Progenitor cell of endocrine pancreas (in vitro differentiated cells): ENCODE data around the gene ULBP3. TPM values are rescaled to one million over a fixed set of nuclear protein-coding genes. Genes with fewer than 3 reads are reported as not detected.

Experiments used
- DNase-seq: peaks from one replicate; pipeline ENCODE4 v3.0.0; 2021; ENCODE audit warnings: low spot score; ENCODE audit not compliant: unreplicated experiment
- H3K27ac Mint-ChIP-seq: 2 replicates; pipeline ENCODE4 v1.8.0; 2021; ENCODE audit warnings: mild to moderate bottlenecking, moderate library complexity, mixed read lengths
- H3K27me3 Mint-ChIP-seq: 2 replicates; pipeline ENCODE4 v1.8.0; 2021; ENCODE audit warnings: mixed read lengths
- H3K36me3 Mint-ChIP-seq: 2 replicates; pipeline ENCODE4 v1.8.0; 2022; ENCODE audit warnings: mixed read lengths; ENCODE audit not compliant: insufficient read depth
- H3K4me1 Mint-ChIP-seq: 2 replicates; pipeline ENCODE4 v1.8.0; 2021; ENCODE audit warnings: low read depth, mixed read lengths
- H3K4me3 Mint-ChIP-seq: 2 replicates; pipeline ENCODE4 v1.8.0; 2021; ENCODE audit warnings: low read depth, mild to moderate bottlenecking, moderate library complexity, mixed read lengths
- H3K9me3 Mint-ChIP-seq: 2 replicates; pipeline ENCODE4 v1.8.0; 2021; ENCODE audit warnings: low read depth, mixed read lengths
- CTCF ChIP-seq: fragments of 200-600 bp; sonication (generic); IDR thresholded peaks from one replicate; pipeline ENCODE4 v1.5.0; 2021; ENCODE audit warnings: antibody characterized with exemption, mild to moderate bottlenecking; ENCODE audit not compliant: unreplicated experiment
- total RNA-seq: library from RNA; stranded (reverse); gene quantifications from 2 replicates; pipeline ENCODE4 v1.2.1, GENCODE V29; 2021

ULBP3 gene
- total RNA-seq, 1 donor from 2014 or later = 16.2 TPM

GRCh38 chr6:150055131-150055530 lies 13.8 kb downstream of the ULBP3 start:
- peaks cover 64% of the 10 kb centered on the region for H3K27me3 Mint-ChIP-seq
- TF ChIP-seq CTCF = no peak

GRCh38 chr6:150053450-150053849 lies 15.5 kb downstream of the ULBP3 start:
- H3K27ac Mint-ChIP-seq = no peak overlapping the region
- peaks cover 66% of the 10 kb centered on the region for H3K27me3 Mint-ChIP-seq
- H3K4me3 Mint-ChIP-seq = no peak overlapping the region
- H3K9me3 Mint-ChIP-seq = no peaks in the 10 kb centered on the region
- no peak for DNase-seq
- no peak for TF ChIP-seq CTCF
- H3K36me3 Mint-ChIP-seq = no peaks in the 10 kb centered on the region
- no peaks in the 10 kb centered on the region for H3K4me1 Mint-ChIP-seq

More at GRCh38 chr6:150055131-150055530, 13.8 kb downstream of the ULBP3 start:
- Mint-ChIP-seq H3K36me3 (no peaks in the 10 kb centered on the region), H3K9me3 (no peaks in the 10 kb centered on the region), H3K4me3 (no peak overlapping the region), H3K27ac (no peak overlapping the region), H3K4me1 (no peaks in the 10 kb centered on the region)
- DNase-seq = no peak

- Mint-ChIP-seq H3K27me3 (peaks cover 79% of the 10 kb centered on the region), H3K4me3 (no peak overlapping the region), H3K27ac (no peak overlapping the region), H3K36me3 (no peaks in the 10 kb centered on the region), H3K4me1 (no peaks in the 10 kb centered on the region), H3K9me3 (no peaks in the 10 kb centered on the region)
- no peak for TF ChIP-seq CTCF
- DNase-seq = no peak
Measured at GRCh38 chr6:150050846-150051245, 18.1 kb downstream of the ULBP3 start.

- Mint-ChIP-seq H3K27me3 (peaks cover 70% of the 10 kb centered on the region), H3K9me3 (no peaks in the 10 kb centered on the region), H3K27ac (no peak overlapping the region), H3K36me3 (no peaks in the 10 kb centered on the region), H3K4me3 (no peak overlapping the region), H3K4me1 (no peaks in the 10 kb centered on the region)
- no peak for TF ChIP-seq CTCF
- DNase-seq = no peak
Measured at GRCh38 chr6:150048099-150048498, 20.8 kb downstream of the ULBP3 start.

GRCh38 chr6:150046943-150047342 lies 22.0 kb downstream of the ULBP3 start:
- Mint-ChIP-seq H3K4me1 (no peaks in the 10 kb centered on the region), H3K27me3 (peaks cover 68% of the 10 kb centered on the region), H3K27ac (no peak overlapping the region), H3K36me3 (no peaks in the 10 kb centered on the region), H3K9me3 (no peaks in the 10 kb centered on the region), H3K4me3 (no peak overlapping the region)
- TF ChIP-seq CTCF = no peak
- DNase-seq = no peak
